Loucy (cell line): ENCODE measurements around the gene CEP131.

Experiments
- H2AFZ ChIP-seq: fragments of 200-600 bp; sonication (generic); 2 replicates; pipeline ENCODE4 v1.6.0; 2016; ENCODE audit warnings: antibody characterized with exemption, mild to moderate bottlenecking, low read length, moderate library complexity
- H3F3A ChIP-seq: fragments of 200-600 bp; 2 replicates; pipeline ENCODE4 v1.6.0; 2016; ENCODE audit warnings: antibody characterized with exemption, low read depth, mild to moderate bottlenecking
- H3K27me3 ChIP-seq: fragments of 200-600 bp; sonication (generic); 2 replicates; pipeline ENCODE4 v1.6.1; 2014; ENCODE audit warnings: low read length, mild to moderate bottlenecking; ENCODE audit not compliant: insufficient read depth, poor library complexity, severe bottlenecking
- H3K36me3 ChIP-seq: fragments of 200-600 bp; sonication (generic); 2 replicates; pipeline ENCODE4 v1.6.1; 2016; ENCODE audit warnings: low read length; ENCODE audit not compliant: insufficient read depth
- H3K4me1 ChIP-seq: fragments of 200-600 bp; sonication (generic); 2 replicates; pipeline ENCODE4 v1.5.1; 2014; ENCODE audit warnings: low read length, mild to moderate bottlenecking; ENCODE audit not compliant: insufficient read depth, poor library complexity, severe bottlenecking
- H3K4me2 ChIP-seq: fragments of 200-600 bp; sonication (generic); 2 replicates; pipeline ENCODE4 v1.6.0; 2014; ENCODE audit warnings: antibody characterized with exemption, low read length, low read depth, mild to moderate bottlenecking; ENCODE audit not compliant: poor library complexity, severe bottlenecking
- H3K4me3 ChIP-seq: fragments of 200-600 bp; sonication (generic); 2 replicates; pipeline ENCODE4 v1.5.1; 2014; ENCODE audit warnings: low read length, mild to moderate bottlenecking, mixed read lengths; ENCODE audit not compliant: poor library complexity, severe bottlenecking
- H3K79me2 ChIP-seq: fragments of 200-600 bp; sonication (generic); 2 replicates; pipeline ENCODE4 v1.6.1; 2014; ENCODE audit warnings: low read length; ENCODE audit not compliant: insufficient read depth
- H3K9ac ChIP-seq: fragments of 200-600 bp; sonication (generic); 2 replicates; pipeline ENCODE4 v1.6.0; 2014; ENCODE audit warnings: mild to moderate bottlenecking, low read depth, low read length, moderate library complexity; ENCODE audit not compliant: poor library complexity, severe bottlenecking
- H3K9me2 ChIP-seq: fragments of 200-600 bp; sonication (generic); replicated peaks from 2 replicates; pipeline ENCODE4 v1.6.1; 2016; ENCODE audit warnings: low read depth, low read length, mixed read lengths
- H3K9me3 ChIP-seq: fragments of 200-600 bp; sonication (generic); 2 replicates; pipeline ENCODE4 v1.6.1; 2014; ENCODE audit warnings: mild to moderate bottlenecking, antibody characterized with exemption, low read length, low read depth; ENCODE audit not compliant: insufficient read depth
- H4K20me1 ChIP-seq: fragments of 200-600 bp; sonication (generic); 2 replicates; pipeline ENCODE4 v1.6.0; 2014; ENCODE audit warnings: antibody characterized with exemption, low read length, mild to moderate bottlenecking; ENCODE audit not compliant: insufficient read depth, poor library complexity, severe bottlenecking
- CTCF ChIP-seq: fragments of 200-600 bp; sonication (generic); conservative IDR thresholded peaks from 2 replicates; pipeline ENCODE4 v1.5.1; 2014; ENCODE audit warnings: mild to moderate bottlenecking, antibody characterized with exemption, low read length
- EZH2phosphoT487 ChIP-seq: fragments of 200-600 bp; IDR thresholded peaks from 2 replicates; pipeline ENCODE4 v1.6.1; 2018; ENCODE audit warnings: antibody characterized with exemption, mild to moderate bottlenecking, moderate library complexity, borderline replicate concordance

The CEP131 gene

GRCh38 chr17:81258292-81258691 is 35.5 kb upstream of the CEP131 start:
- H2AFZ ChIP-seq: no peak overlapping the region
- no peaks in the 10 kb centered on the region for H3F3A ChIP-seq
- H3K79me2 ChIP-seq: peaks cover 5% of the 10 kb centered on the region; the same call in 1 of the 2 replicates
- TF ChIP-seq CTCF (0 out of 2 replicates have a peak, but pooled peaks have one; percentile 15), EZH2phosphoT487 (no peak)
- H3K9ac ChIP-seq: no peak overlapping the region
- H3K9me3 ChIP-seq: no peaks in the 10 kb centered on the region
- no peak overlapping the region for H3K4me2 ChIP-seq
- no peaks in the 10 kb centered on the region for H4K20me1 ChIP-seq
- peaks cover 28% of the 10 kb centered on the region; the same call in 1 of the 2 replicates for H3K36me3 ChIP-seq
- H3K4me3 ChIP-seq: no peak overlapping the region
- H3K9me2 ChIP-seq: no peaks in the 10 kb centered on the region
- H3K27me3 ChIP-seq: no peaks in the 10 kb centered on the region
- H3K4me1 ChIP-seq: no peaks in the 10 kb centered on the region

GRCh38 chr17:81257533-81257932 is 34.8 kb upstream of the CEP131 start:
- Histone ChIP-seq H3K9me2 (no peaks in the 10 kb centered on the region), H3K4me1 (peaks cover under 1% of the 10 kb centered on the region), H3K36me3 (peaks cover 28% of the 10 kb centered on the region; the same call in 1 of the 2 replicates), H4K20me1 (no peaks in the 10 kb centered on the region), H3K4me3 (no peak overlapping the region), H2AFZ (no peak overlapping the region), H3K9me3 (no peaks in the 10 kb centered on the region), H3K27me3 (no peaks in the 10 kb centered on the region), H3K79me2 (peaks cover 5% of the 10 kb centered on the region; the same call in 1 of the 2 replicates), H3K9ac (no peak overlapping the region), H3F3A (no peaks in the 10 kb centered on the region), H3K4me2 (no peak overlapping the region)
- no peak for TF ChIP-seq EZH2phosphoT487
- no peak for TF ChIP-seq CTCF

- Histone ChIP-seq H3K4me3 (no peak overlapping the region), H4K20me1 (no peaks in the 10 kb centered on the region), H3F3A (no peaks in the 10 kb centered on the region), H3K27me3 (no peaks in the 10 kb centered on the region), H3K9ac (no peak overlapping the region), H3K9me2 (no peaks in the 10 kb centered on the region), H2AFZ (no peak overlapping the region), H3K9me3 (no peaks in the 10 kb centered on the region), H3K79me2 (peaks cover 5% of the 10 kb centered on the region; the same call in 1 of the 2 replicates), H3K36me3 (peaks cover 20% of the 10 kb centered on the region; the same call in 1 of the 2 replicates), H3K4me2 (no peak overlapping the region), H3K4me1 (peaks cover 4% of the 10 kb centered on the region)
- no peak for TF ChIP-seq EZH2phosphoT487
Observed at GRCh38 chr17:81256616-81257015, 33.9 kb upstream of the CEP131 start.
